ENCODE results near the gene CAPN9. TPM values are rescaled to one million over a fixed set of nuclear protein-coding genes. Genes with fewer than 3 reads are reported as not detected.
"Not testable (repeated sequence)": the region's sequence is repeated elsewhere in the genome, so short reads cannot be mapped to it uniquely, and the experiment has no call there.

Gene CAPN9
- total RNA-seq, 1 donor from 2014 or later: not detected

DNA sequence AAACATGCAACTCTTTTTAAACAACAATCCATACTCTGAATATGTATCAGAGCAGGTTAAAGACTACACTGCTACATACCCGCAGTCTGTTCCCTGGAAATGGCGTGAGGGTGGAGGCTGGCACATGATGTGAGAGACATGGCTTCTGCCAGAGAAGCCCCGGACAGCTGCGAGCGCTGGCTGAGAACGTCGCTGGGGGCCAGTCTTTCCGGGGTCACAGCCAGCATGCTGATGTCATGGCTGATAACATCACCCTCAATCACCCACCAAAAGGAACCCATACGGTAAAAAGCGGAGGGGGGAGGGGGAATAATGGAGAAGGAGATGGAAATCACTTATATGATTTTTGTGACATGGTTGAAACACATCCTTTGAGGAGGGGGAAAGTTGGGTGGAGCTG, 92.0 kb downstream of the CAPN9 start:
- no peaks in the 10 kb centered on the region for H3K4me1 Mint-ChIP-seq (ENCODE audit: low read depth)
- no peak overlapping the region for H3K27ac Mint-ChIP-seq
- H3K9me3 Mint-ChIP-seq: no peaks in the 10 kb centered on the region
- no peak for DNase-seq (ENCODE audit: low spot score)
- intact Hi-C loops (cut with micrococcal nuclease): no loop called here
- H3K4me3 Mint-ChIP-seq: no peak overlapping the region
- H3K36me3 Mint-ChIP-seq (ENCODE audit: low read depth): no peaks in the 10 kb centered on the region
- peaks cover 3% of the 10 kb centered on the region for H3K27me3 Mint-ChIP-seq (ENCODE audit: insufficient read depth)

- DNase-seq (ENCODE audit: low spot score): no peak
- no peaks in the 10 kb centered on the region for H3K36me3 Mint-ChIP-seq (ENCODE audit: low read depth)
- intact Hi-C loops (cut with micrococcal nuclease): no loop called here
- H3K27me3 Mint-ChIP-seq (ENCODE audit: insufficient read depth): no peaks in the 10 kb centered on the region
- no peaks in the 10 kb centered on the region for H3K9me3 Mint-ChIP-seq
- no peaks in the 10 kb centered on the region for H3K4me1 Mint-ChIP-seq (ENCODE audit: low read depth)
- H3K4me3 Mint-ChIP-seq: no peak overlapping the region
- no peak overlapping the region for H3K27ac Mint-ChIP-seq
Measured at GRCh38 chr1:230842801-230843200, 95.6 kb downstream of the CAPN9 start.

DNA sequence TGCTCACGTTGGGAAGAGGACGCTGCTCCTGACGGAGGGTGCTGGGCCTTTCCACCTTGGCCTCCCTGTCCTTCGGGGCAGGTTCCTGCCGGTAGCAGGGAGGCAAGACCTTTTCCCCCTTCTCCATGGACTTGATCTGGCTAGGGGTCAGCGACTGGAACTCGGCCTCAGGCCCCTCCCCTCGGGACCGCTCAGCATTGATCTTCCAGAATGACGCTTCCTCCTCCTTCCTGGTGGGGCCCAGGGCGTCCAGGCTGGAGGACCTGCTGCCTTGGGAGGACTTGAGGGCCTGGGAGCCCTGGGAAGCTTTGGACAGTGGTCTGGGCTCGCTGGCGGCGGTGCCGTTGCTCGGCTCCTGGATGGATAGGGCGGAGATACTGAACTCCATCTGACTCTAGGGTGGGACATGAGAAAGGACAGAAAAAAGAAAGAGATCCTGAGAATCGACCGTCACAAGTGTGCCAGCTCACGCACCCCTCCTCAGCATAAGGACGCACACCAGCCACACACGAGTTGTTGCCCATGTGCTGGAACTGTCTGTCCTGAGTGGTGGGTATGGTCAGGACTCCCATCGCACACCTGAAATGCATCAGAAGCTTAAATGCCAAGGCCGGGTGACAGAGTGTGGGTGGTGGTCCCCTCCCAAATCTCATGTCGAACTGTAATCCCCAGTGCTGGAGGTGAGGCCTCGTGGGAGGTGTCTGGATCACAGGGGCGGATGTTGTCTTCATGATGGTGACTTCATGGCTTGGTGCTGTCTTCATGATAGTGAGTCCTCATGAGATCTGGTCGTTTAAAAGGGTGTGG, 96.5 kb downstream of the CAPN9 start:
- no peak for DNase-seq (ENCODE audit: low spot score)
- Mint-ChIP-seq H3K27me3 (ENCODE audit: insufficient read depth) (no peaks in the 10 kb centered on the region), H3K9me3 (no peaks in the 10 kb centered on the region), H3K4me3 (no peak overlapping the region), H3K4me1 (ENCODE audit: low read depth) (no peaks in the 10 kb centered on the region), H3K27ac (no peak overlapping the region), H3K36me3 (ENCODE audit: low read depth) (no peaks in the 10 kb centered on the region)
- intact Hi-C loops (cut with micrococcal nuclease): no loop called here

- no peaks in the 10 kb centered on the region for H3K9me3 Mint-ChIP-seq
- no peaks in the 10 kb centered on the region for H3K36me3 Mint-ChIP-seq (ENCODE audit: low read depth)
- H3K4me3 Mint-ChIP-seq: no peak overlapping the region
- intact Hi-C loops (cut with micrococcal nuclease): no loop called here
- H3K27me3 Mint-ChIP-seq (ENCODE audit: insufficient read depth): no peaks in the 10 kb centered on the region
- H3K27ac Mint-ChIP-seq: no peak overlapping the region
- no peak for DNase-seq (ENCODE audit: low spot score)
- H3K4me1 Mint-ChIP-seq (ENCODE audit: low read depth): no peaks in the 10 kb centered on the region
Measured at GRCh38 chr1:230844561-230844960, 97.4 kb downstream of the CAPN9 start.

DNA sequence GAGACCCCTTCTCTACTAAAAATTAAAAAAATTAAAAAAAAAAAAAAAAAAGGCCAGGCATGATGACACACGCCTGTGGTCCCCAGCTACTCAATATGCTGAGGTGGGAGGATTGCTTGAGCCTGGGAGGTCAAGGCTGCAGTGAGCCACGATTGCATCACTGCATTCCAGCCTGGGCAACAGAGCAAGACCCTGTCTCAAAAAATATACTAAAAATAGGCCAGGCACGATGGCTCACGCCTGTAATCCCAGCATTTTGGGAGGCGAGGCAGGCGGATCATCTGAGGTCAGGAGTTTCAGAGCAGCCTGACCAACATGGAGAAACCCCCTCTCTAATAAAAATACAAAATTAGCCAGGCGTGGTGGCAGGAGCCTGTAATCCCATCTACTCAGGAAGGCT, 98.0 kb downstream of the CAPN9 start:
- intact Hi-C loops (cut with micrococcal nuclease); H3K4me1 Mint-ChIP-seq (ENCODE audit: low read depth); H3K27me3 Mint-ChIP-seq (ENCODE audit: insufficient read depth); H3K4me3 Mint-ChIP-seq; H3K27ac Mint-ChIP-seq; H3K9me3 Mint-ChIP-seq; DNase-seq (ENCODE audit: low spot score); H3K36me3 Mint-ChIP-seq (ENCODE audit: low read depth): not testable (repeated sequence)

DNA sequence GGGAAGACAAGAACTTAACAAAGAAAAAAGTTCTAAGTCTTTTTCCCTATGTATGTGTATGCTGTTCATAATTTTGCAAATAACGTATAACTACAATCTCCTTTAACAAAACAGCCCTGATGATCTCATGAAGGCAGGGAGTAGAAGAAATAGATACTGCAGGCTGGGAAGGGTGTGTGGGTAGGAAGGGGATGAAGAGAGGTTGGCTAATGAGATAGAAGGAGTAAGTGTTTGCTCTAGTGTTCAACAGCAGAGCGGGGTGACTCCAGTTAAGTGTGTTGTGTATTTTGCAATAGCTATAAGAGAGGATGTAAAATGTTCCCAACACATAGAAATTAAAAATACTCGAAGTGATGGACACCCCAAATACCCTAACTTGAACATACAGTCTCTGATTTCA, 101.0 kb downstream of the CAPN9 start:
- no peak overlapping the region for H3K27ac Mint-ChIP-seq
- H3K4me1 Mint-ChIP-seq (ENCODE audit: low read depth): no peaks in the 10 kb centered on the region
- intact Hi-C loops (cut with micrococcal nuclease): no loop called here
- no peak overlapping the region for H3K4me3 Mint-ChIP-seq
- H3K36me3 Mint-ChIP-seq (ENCODE audit: low read depth): peaks cover 2% of the 10 kb centered on the region
- no peak for DNase-seq (ENCODE audit: low spot score)
- no peaks in the 10 kb centered on the region for H3K9me3 Mint-ChIP-seq
- no peaks in the 10 kb centered on the region for H3K27me3 Mint-ChIP-seq (ENCODE audit: insufficient read depth)

GRCh38 chr1:230849451-230850224, 102.5 kb downstream of the CAPN9 start:
- Mint-ChIP-seq H3K4me1 (ENCODE audit: low read depth) (no peaks in the 10 kb centered on the region), H3K36me3 (ENCODE audit: low read depth) (peaks cover 2% of the 10 kb centered on the region), H3K4me3 (no peak overlapping the region), H3K27me3 (ENCODE audit: insufficient read depth) (no peaks in the 10 kb centered on the region), H3K27ac (no peak overlapping the region), H3K9me3 (no peaks in the 10 kb centered on the region)
- intact Hi-C loops (cut with micrococcal nuclease): no loop called here
- DNase-seq (ENCODE audit: low spot score): no peak

GRCh38 chr1:230850547-230850946, 103.4 kb downstream of the CAPN9 start:
- intact Hi-C loops (cut with micrococcal nuclease): no loop called here
- H3K27ac Mint-ChIP-seq: no peak overlapping the region

DNA sequence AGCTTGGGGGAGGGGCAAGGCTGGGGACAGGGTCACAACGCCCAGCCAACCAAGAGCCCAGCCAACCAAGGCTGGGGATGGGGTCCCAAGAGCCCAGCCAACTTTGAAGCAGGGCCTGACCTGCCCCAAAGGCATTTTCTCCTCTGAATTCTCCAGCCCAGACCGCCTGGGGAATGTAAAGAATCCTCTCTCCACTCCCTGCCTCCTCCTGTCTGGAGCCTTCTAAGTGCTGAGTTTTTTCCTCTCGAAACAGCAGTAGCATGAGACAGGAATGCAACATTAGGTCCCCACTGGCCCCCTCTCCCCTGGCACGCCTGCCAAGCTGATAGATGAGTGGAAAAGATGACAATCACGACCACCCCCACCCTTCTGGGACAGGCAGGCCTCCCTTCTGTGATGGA, 104.1 kb downstream of the CAPN9 start:
- Mint-ChIP-seq H3K36me3 (ENCODE audit: low read depth) (peaks cover 2% of the 10 kb centered on the region), H3K27me3 (ENCODE audit: insufficient read depth) (no peaks in the 10 kb centered on the region), H3K4me1 (ENCODE audit: low read depth) (no peaks in the 10 kb centered on the region), H3K27ac (no peak overlapping the region), H3K9me3 (no peaks in the 10 kb centered on the region), H3K4me3 (no peak overlapping the region)
- DNase-seq (ENCODE audit: low spot score): no peak
- intact Hi-C loops (cut with micrococcal nuclease): no loop called here

More at GRCh38 chr1:230850547-230850946, 103.4 kb downstream of the CAPN9 start:
- no peaks in the 10 kb centered on the region for H3K9me3 Mint-ChIP-seq
- no peak for DNase-seq (ENCODE audit: low spot score)
- H3K4me3 Mint-ChIP-seq: no peak overlapping the region
- H3K4me1 Mint-ChIP-seq (ENCODE audit: low read depth): no peaks in the 10 kb centered on the region
- peaks cover 2% of the 10 kb centered on the region for H3K36me3 Mint-ChIP-seq (ENCODE audit: low read depth)
- H3K27me3 Mint-ChIP-seq (ENCODE audit: insufficient read depth): no peaks in the 10 kb centered on the region

Other genes starting within 250 kb of the CAPN9 start
- 46.3 and 46.4 TPM in 2 replicates for gene COG2, start 104.9 kb upstream of the CAPN9 start, total RNA-seq
- gene AGT, start 33.3 kb upstream of the CAPN9 start, total RNA-seq: not detected in 2 replicates
- gene C1orf198, start 121.1 kb downstream of the CAPN9 start, total RNA-seq: 14.1 and 14.6 TPM in 2 replicates
- gene TTC13, start 231.5 kb downstream of the CAPN9 start, total RNA-seq: 20.7 and 21.8 TPM in 2 replicates
- 14.3 and 14.6 TPM in 2 replicates for gene ARV1, start 231.7 kb downstream of the CAPN9 start, total RNA-seq